ENCODE results near the gene P2RY6.

P2RY6 gene

GRCh38 chr11:73299751-73300150 is 27.6 kb downstream of the P2RY6 start:
- DNase-seq = no peak

- no peak for DNase-seq
These were observed 34.1 kb downstream of the P2RY6 start for GRCh38 chr11:73306069-73306841.

- no peak for DNase-seq
These were observed 34.8 kb downstream of the P2RY6 start for GRCh38 chr11:73306977-73307322.

GRCh38 chr11:73307323-73308002 is 35.3 kb downstream of the P2RY6 start:
- DNase-seq = peak; percentile 73

- DNase-seq = no peak
These were observed 36.1 kb downstream of the P2RY6 start, which contains the start of gene ARHGEF17 for GRCh38 chr11:73308003-73308960. TSS of gene ARHGEF17 (plus strand) at chr11:73308276. CDS start at chr11:73308639, 363 bp downstream.

GRCh38 chr11:73308961-73309919 is 37.1 kb downstream of the P2RY6 start:
- DNase-seq = no peak

- DNase-seq = no peak
These were observed 37.9 kb downstream of the P2RY6 start for GRCh38 chr11:73310076-73310475.

- DNase-seq = no peak
These were observed 38.7 kb downstream of the P2RY6 start for GRCh38 chr11:73310661-73311393.

GRCh38 chr11:73311394-73311869 is 39.3 kb downstream of the P2RY6 start:
- no peak for DNase-seq

- DNase-seq = no peak
These were observed 39.9 kb downstream of the P2RY6 start for GRCh38 chr11:73312036-73312435.

- no peak for DNase-seq
These were observed 40.8 kb downstream of the P2RY6 start for GRCh38 chr11:73312851-73313327.

GRCh38 chr11:73313652-73314051 is 41.5 kb downstream of the P2RY6 start:
- no peak for DNase-seq

GRCh38 chr11:73314117-73314961 is 42.2 kb downstream of the P2RY6 start:
- no peak for DNase-seq

GRCh38 chr11:73315293-73316020 is 43.3 kb downstream of the P2RY6 start:
- DNase-seq = no peak

GRCh38 chr11:73316422-73316821 is 44.3 kb downstream of the P2RY6 start:
- no peak for DNase-seq

- DNase-seq = no peak
These were observed 45.2 kb downstream of the P2RY6 start for GRCh38 chr11:73317373-73317772.

GRCh38 chr11:73317803-73318202 is 45.7 kb downstream of the P2RY6 start:
- DNase-seq = no peak

- DNase-seq = no peak
These were observed 46.4 kb downstream of the P2RY6 start for GRCh38 chr11:73318501-73319011.
